Endothelial cell of umbilical vein (primary cell): ENCODE data around the gene COL4A1. TPM values are rescaled to one million over a fixed set of nuclear protein-coding genes. Genes with fewer than 3 reads are reported as not detected.

Experiments
- BruUV-seq: library from RNA; stranded (reverse); fragments of 400-500 nt; replicated peaks from 2 replicates; lab custom pipeline; 2021; lab: Mats Ljungman, UMichigan
- CTCF ChIA-PET: fragments of 300-600, 350-600 bp; sonication (Branson Sonifier 250); formaldehyde crosslinking; loops from one replicate; lab custom pipeline; 2021; ENCODE audit warnings: antibody characterized with exemption, inconsistent platforms; lab: Charles Lee
- POLR2A ChIA-PET: fragments of 300-600, 350-600 bp; sonication (Branson Sonifier 250); formaldehyde crosslinking; loops from one replicate; lab custom pipeline; 2021; ENCODE audit warnings: antibody characterized with exemption, inconsistent platforms; lab: Charles Lee
- DNase-seq: peaks from one replicate; pipeline ENCODE4 v3.0.0-alpha.2; 2011; ENCODE audit warnings: low read depth, low spot score
- FAIRE-seq: peaks from 2 replicates; lab custom pipeline; 2011; peaks lifted over from hg19 to GRCh38; lab: Jason Lieb, UNC
- H2AFZ ChIP-seq: 2 replicates; pipeline ENCODE4 v1.6.0; 2012; ENCODE audit warnings: low read depth, low read length, control low read depth, inconsistent platforms
- H3K27ac ChIP-seq: 2 replicates; pipeline ENCODE4 v1.5.1; 2011; ENCODE audit warnings: low read depth, mild to moderate bottlenecking, control low read depth, low read length, moderate library complexity; ENCODE audit not compliant: insufficient read depth
- H3K27me3 ChIP-seq, 2 experiments: 2 replicates each; pipeline versions ENCODE4 v1.6.0 to v1.6.1; 2011; ENCODE audit warnings: low read length in 2 of 2, mixed read lengths in 1 of 2; ENCODE audit not compliant: control insufficient read depth in 2 of 2, insufficient read depth in 2 of 2
- H3K36me3 ChIP-seq, 2 experiments: 2 replicates in 1 of 2; 3 replicates in 1 of 2; pipeline ENCODE4 v1.5.1; 2011; ENCODE audit warnings: low read length in 2 of 2, mild to moderate bottlenecking in 1 of 2, moderate library complexity in 1 of 2; ENCODE audit not compliant: control insufficient read depth in 2 of 2, insufficient read depth in 2 of 2; ENCODE audit errors: extremely low read depth in 1 of 2
- H3K4me1 ChIP-seq: 3 replicates; pipeline ENCODE4 v1.5.1; 2011; ENCODE audit warnings: mild to moderate bottlenecking, low read length; ENCODE audit not compliant: control insufficient read depth, insufficient read depth; ENCODE audit errors: extremely low read depth
- H3K4me2 ChIP-seq: 2 replicates; pipeline ENCODE4 v1.6.1; 2011; ENCODE audit warnings: low read length, control low read depth, mixed read lengths; ENCODE audit not compliant: insufficient read depth
- H3K4me3 ChIP-seq, 3 experiments: fragments of 200-600 bp in 1 of 3; sonication (generic), shearing (Covaris generic) in 1 of 3; replicated peaks in 1 of 3; 2 replicates each; pipeline ENCODE4 v1.5.1; 2011 to 2016; ENCODE audit warnings: control low read depth in 3 of 3, low read length in 3 of 3, mild to moderate bottlenecking in 2 of 3, inconsistent platforms in 1 of 3, low read depth in 1 of 3, moderate library complexity in 1 of 3; ENCODE audit not compliant: insufficient read depth in 1 of 3
- H3K79me2 ChIP-seq: 2 replicates; pipeline ENCODE4 v1.6.0; 2012; ENCODE audit warnings: low read length, inconsistent platforms; ENCODE audit not compliant: control insufficient read depth, insufficient read depth
- H3K9ac ChIP-seq: replicated peaks from 2 replicates; pipeline ENCODE3; 2011; ENCODE audit warnings: low read length, control low read depth; ENCODE audit not compliant: insufficient read depth; ENCODE audit errors: extremely low read depth
- H3K9me1 ChIP-seq: replicated peaks from 3 replicates; pipeline ENCODE4 v1.6.0; 2011; ENCODE audit warnings: mild to moderate bottlenecking, low read length; ENCODE audit not compliant: control insufficient read depth, insufficient read depth; ENCODE audit errors: extremely low read depth
- H3K9me3 ChIP-seq: replicated peaks from 2 replicates; pipeline ENCODE4 v1.5.1; 2012; ENCODE audit warnings: low read length, inconsistent platforms; ENCODE audit not compliant: control insufficient read depth, insufficient read depth
- H4K20me1 ChIP-seq: replicated peaks from 2 replicates; pipeline ENCODE3; 2011; ENCODE audit warnings: mild to moderate bottlenecking, low read length; ENCODE audit not compliant: control insufficient read depth, insufficient read depth; ENCODE audit errors: extremely low read depth
- EZH2 ChIP-seq: IDR thresholded peaks from 2 replicates; pipeline ENCODE4 v1.6.1; 2012; ENCODE audit warnings: borderline replicate concordance, low read depth, mild to moderate bottlenecking, moderate library complexity, low read length, inconsistent platforms; ENCODE audit not compliant: severe bottlenecking
- FOS ChIP-seq: IDR thresholded peaks from 2 replicates; pipeline ENCODE4 v1.6.1; 2011; ENCODE audit warnings: mild to moderate bottlenecking, low read length, moderate library complexity, borderline replicate concordance; ENCODE audit not compliant: insufficient read depth
- GATA2 ChIP-seq: IDR thresholded peaks from 2 replicates; pipeline ENCODE4 v1.7.0; 2011; ENCODE audit warnings: low read depth, mild to moderate bottlenecking, moderate library complexity, mixed read lengths, low read length; ENCODE audit not compliant: insufficient read length, insufficient read depth
- JUN ChIP-seq: IDR thresholded peaks from 2 replicates; pipeline ENCODE4 v1.6.1; 2011; ENCODE audit warnings: borderline replicate concordance, low read depth; ENCODE audit not compliant: insufficient read length, insufficient read depth
- MYC ChIP-seq: IDR thresholded peaks from one replicate; pipeline ENCODE4 v1.6.1; 2011; ENCODE audit warnings: mild to moderate bottlenecking, low read depth, low read length
- POLR2A ChIP-seq: IDR thresholded peaks from 2 replicates; pipeline ENCODE4 v1.6.1; 2012; ENCODE audit warnings: low read depth, mild to moderate bottlenecking, control low read depth, low read length
- POLR2AphosphoS5 ChIP-seq: IDR thresholded peaks from 2 replicates; pipeline ENCODE4 v1.6.1; 2012; ENCODE audit warnings: low read depth, mild to moderate bottlenecking, control low read depth, low read length, moderate library complexity; ENCODE audit not compliant: insufficient read depth
- dilution Hi-C: fragments of 300-500 bp; cut with MboI; formaldehyde crosslinking; loops from one replicate; pipeline ENCODE4 v1.15.0; 2019; ENCODE audit warnings: low sequenced_read_pairs; ENCODE audit not compliant: extremely low pct_ligation_motif_present
- intact Hi-C: fragments of 100-400 bp; cut with micrococcal nuclease; formaldehyde crosslinking; loops from one replicate; pipeline ENCODE4 v1.10.0; 2022
- polyA plus RNA-seq, 4 experiments: library from polyadenylated mRNA; depleted of rRNA in 3 of 4; stranded (reverse) in 3 of 4; unstranded in 1 of 4; fragments of >200 nt; gene quantifications; 2 replicates each; pipeline versions ENCODE4 v1.2.1 to v1.2.3, GENCODE V29; 2011 to 2012; ENCODE audit warnings: missing spikeins in 1 of 4
- total RNA-seq: library from RNA; stranded (reverse); gene quantifications from 2 replicates; pipeline ENCODE4 v1.2.3, GENCODE V29; 2021
- TF ChIP-seq, protein P1 (sequence below), 2 donors: IDR thresholded peaks; 1 replicate in 1 of 2; 2 replicates in 1 of 2; pipeline ENCODE4 v1.5.1; 2011; ENCODE audit warnings: low read length in 2 of 2, mild to moderate bottlenecking in 2 of 2, moderate library complexity in 2 of 2, control low read depth in 1 of 2, inconsistent platforms in 1 of 2, low read depth in 1 of 2; ENCODE audit not compliant: insufficient read depth in 1 of 2; ENCODE audit errors: extremely low read depth in 1 of 2
- TF ChIP-seq, protein P2 (sequence below): IDR thresholded peaks from 2 replicates; pipeline ENCODE4 v1.6.1; 2011; ENCODE audit not compliant: insufficient read depth, insufficient read length

COL4A1 gene
- total and polyA plus RNA-seq, 2 donors (not counting 3 experiments of a cell fraction or from before 2014, with no cell fraction given): 384 to 1,119 TPM

DNA sequence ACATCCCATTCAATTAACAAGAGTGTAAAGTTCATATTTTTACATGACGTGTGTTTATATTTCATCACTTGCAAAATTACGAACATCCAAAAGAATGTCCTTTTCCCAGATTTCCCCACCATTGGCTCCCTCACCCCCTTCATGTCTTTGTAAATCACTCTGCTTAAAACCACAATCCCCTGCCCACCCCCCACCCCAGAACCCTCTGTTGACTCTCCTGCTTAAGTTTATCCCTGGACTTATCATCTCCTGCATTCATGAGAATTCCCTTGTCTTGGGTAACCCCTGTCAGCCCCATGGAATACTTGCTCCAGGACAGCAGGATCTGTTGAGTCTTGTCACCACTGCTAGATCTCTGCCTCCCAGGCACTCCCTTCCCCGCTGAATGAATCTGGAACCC is 109.9 kb downstream of the COL4A1 start:
- Histone ChIP-seq H3K9me1 (no peaks in the 10 kb centered on the region), H3K9me3 (no peaks in the 10 kb centered on the region), H3K36me3 (peaks cover 23 to 57% of the 10 kb centered on the region in 2 experiments), H3K27ac (no peak overlapping the region), H3K4me2 (no peak overlapping the region), H3K4me1 (no peaks in the 10 kb centered on the region), H4K20me1 (no peaks in the 10 kb centered on the region), H3K4me3 (no peak overlapping the region), H3K27me3 (no peaks in the 10 kb centered on the region), H2AFZ (no peak overlapping the region), H3K79me2 (no peaks in the 10 kb centered on the region), H3K9ac (no peak overlapping the region)
- intact Hi-C loops (no loop called here), dilution Hi-C loops (no loop called here)
- ChIA-PET CTCF (no interaction called here), POLR2A (no interaction called here)
- no TSS peak for BruUV-seq
- FAIRE-seq (no peak), DNase-seq (no peak)
- no peak for TF ChIP-seq EZH2
- TF ChIP-seq POLR2AphosphoS5: no peak
- no peak for TF ChIP-seq MYC
- no peak for TF ChIP-seq JUN
- TF ChIP-seq GATA2: no peak
- no peak for TF ChIP-seq FOS
- TF ChIP-seq, protein P1, sequence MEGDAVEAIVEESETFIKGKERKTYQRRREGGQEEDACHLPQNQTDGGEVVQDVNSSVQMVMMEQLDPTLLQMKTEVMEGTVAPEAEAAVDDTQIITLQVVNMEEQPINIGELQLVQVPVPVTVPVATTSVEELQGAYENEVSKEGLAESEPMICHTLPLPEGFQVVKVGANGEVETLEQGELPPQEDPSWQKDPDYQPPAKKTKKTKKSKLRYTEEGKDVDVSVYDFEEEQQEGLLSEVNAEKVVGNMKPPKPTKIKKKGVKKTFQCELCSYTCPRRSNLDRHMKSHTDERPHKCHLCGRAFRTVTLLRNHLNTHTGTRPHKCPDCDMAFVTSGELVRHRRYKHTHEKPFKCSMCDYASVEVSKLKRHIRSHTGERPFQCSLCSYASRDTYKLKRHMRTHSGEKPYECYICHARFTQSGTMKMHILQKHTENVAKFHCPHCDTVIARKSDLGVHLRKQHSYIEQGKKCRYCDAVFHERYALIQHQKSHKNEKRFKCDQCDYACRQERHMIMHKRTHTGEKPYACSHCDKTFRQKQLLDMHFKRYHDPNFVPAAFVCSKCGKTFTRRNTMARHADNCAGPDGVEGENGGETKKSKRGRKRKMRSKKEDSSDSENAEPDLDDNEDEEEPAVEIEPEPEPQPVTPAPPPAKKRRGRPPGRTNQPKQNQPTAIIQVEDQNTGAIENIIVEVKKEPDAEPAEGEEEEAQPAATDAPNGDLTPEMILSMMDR (IDR thresholded peaks at IDR 0.05; ENCODE audit: extremely low read depth in 1 of 2, insufficient read depth in 1 of 2, low read depth in 1 of 2, low read length in 2 of 2): no peak
- TF ChIP-seq, protein P2, sequence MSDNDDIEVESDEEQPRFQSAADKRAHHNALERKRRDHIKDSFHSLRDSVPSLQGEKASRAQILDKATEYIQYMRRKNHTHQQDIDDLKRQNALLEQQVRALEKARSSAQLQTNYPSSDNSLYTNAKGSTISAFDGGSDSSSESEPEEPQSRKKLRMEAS: no peak
- no peak for TF ChIP-seq POLR2A
